Ecto neural progenitor cell (in vitro differentiated cells): Measurements from ENCODE around the gene LIN9.

Experiments used
- DNase-seq: peaks from one replicate; pipeline ENCODE4 v3.0.0-alpha.2; 2018; ENCODE audit warnings: low spot score

Gene LIN9

DNA sequence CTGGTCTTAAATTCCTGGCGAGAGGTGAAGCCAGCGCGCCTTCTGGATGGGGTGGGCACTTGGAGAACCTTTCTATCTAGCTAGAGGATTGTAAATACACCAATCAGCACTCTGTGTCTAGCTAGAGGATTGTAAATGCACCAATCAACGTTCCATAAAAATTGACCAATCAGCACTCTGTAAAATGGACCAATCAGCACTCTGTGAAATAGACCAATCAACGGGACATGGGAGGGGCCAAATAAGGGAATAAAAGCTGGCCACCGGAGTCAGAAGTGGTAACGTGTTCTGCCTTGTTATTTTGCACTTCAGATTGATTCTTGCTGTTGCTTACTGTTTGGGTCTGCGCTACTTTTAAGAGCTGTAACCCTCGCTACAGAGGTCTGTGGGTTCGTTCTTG lies 12.0 kb upstream of the LIN9 start:
- no peak for DNase-seq

DNA sequence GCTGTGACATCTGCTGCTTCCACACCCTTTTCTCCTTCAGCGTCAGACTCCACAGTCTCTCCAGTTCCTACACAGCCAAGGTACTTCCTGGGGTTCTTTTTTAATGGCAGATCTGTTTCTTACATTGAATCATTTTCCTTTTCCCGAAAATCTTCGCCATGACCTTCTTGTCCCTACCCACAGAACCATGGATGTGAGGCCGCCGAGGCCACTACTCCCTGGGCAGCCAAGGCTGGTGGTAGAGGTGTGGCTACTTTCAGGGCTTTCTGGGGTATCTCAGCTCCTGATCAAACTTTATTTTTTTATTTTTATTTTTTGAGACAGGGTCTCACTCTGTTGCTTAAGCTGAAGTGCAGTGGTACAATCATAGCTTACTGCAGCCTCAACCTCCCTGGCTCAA lies 9.5 kb upstream of the LIN9 start:
- DNase-seq: no peak

DNA sequence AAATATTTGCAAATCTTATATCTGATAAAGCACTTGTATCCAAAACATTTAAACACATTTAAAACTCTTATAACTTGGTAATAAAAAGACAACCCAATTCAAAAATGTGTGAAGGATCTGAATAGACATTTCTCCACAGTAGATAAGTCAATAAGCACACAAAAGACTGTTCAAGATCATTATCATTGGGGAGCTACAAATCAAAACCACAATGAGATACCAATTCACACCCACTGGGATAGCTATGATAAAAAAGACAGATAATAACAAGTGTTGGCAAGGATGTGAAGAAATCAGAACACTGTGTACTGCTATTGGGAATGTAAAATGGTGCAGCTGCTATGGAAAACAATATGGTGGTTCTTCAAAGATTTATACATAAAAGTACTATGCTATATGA lies 5.1 kb upstream of the LIN9 start:
- DNase-seq: no peak

DNA sequence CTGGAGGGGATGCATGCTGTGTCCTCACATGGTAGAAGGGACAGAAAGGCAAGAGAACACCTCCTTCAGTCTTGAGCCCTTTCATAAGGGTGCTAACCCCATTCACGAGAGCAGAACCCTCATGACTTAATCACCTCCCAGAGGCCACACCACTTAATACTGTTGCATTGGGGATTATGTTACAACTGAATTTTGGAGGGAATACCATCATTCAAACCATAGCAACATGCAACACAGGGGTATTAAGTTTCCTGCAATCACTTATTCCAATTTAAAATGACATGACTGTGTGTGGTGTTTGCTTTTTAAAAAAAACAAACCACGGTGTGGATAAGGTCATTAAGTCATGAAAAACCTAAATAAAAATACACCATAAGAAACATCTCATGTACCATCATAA lies 3.1 kb upstream of the LIN9 start:
- no peak for DNase-seq

DNA sequence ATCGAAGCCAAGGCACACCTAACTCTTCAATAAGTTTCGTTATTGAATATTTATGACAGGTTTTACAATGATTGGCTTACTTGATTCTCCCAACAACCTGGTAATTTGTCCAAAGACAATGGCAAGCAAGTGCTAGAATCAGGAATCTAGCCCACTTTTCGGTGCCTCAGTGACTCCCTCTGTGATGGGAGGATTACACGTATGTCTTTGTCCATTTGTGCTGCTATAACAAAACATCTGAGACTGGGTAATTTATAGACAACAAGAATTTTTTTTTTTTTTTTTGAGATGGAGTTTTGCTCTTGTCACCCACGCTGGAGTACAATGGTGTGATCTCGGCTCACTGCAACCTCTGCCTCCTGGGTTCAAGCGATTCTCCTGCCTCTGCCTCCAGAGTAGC lies 2.4 kb upstream of the LIN9 start:
- DNase-seq: no peak

DNA sequence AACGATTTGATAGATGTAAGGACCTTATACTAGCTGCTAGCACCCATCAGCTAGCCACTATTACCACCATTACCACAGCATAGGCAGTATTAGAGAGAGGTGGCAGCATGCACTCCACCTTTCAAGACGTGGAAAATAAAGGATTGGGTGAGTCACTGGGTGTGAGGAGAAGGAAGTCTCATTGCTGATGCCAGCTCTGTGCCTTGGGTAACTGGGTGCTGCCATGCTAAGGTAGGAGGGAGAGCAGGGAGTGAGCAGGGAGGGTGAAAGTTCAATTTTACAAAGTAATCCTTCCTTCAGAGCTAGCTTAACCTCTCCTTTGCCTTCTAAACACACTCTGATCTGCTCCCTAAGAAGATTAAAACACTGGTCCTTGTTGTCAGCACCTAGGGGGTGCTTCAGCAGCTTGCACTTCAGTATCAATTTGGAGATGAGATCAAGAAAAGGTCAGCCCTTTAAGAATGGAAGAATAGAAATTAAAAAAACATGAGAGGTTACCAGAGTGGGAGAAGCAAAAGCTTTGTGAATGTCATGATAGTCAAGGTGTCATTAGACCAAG lies 1.8 kb upstream of the LIN9 start:
- no peak for DNase-seq

DNA sequence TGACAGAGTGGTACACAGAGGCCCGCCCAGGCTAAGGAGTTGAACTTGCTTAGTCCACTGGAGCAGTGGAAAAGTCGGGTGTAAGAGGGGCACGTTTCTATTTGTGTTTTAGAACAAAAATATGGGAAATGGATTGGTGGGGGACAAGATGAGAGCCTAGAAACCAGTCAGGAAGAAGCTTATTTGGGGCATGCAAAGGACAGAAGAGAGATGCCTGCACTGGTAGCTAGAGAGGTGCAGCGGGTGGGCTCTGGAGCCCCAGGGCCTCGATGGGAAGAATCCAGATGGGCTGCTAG lies 1.2 kb upstream of the LIN9 start:
- DNase-seq: no peak

DNA sequence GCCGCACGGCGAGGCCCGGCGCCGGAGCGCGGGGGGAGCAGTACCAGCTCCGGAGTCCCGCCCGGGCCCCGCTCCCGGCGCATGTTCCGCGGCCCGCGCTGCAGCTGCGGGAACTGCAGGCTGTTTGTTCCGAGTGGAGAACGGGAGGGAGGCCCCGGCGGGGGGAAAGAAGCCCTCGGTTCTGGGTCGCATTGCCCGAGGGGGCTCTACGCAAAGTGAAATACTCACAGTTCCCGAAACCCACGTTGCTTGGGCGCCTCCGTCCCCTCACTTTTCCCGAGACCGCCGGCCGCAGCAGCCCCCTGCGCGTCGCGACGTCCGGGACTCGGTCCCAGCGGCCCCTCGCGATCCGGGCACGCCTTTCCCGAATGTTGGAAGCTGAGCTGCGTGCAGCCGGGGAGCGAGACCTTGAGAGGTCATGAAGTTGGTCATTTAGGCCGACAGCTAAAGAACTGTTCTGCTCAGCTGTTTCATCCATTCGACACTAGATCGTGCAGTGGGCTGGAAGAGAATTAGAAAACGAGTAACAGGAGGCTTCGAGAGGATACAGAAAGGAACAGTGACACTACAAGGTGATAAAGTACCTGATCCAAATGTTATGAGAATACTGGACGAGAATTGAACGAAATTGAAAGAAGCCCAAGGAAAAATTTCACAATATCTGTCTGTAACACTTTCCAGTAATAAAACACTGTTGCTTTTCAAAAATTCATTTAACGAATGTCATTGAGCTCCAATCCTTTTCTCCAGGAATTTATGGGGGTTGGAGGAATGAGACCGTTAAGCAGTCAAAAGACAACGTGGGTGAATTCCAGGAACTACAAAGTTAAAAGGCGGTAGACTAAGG lies 657 bp upstream of the LIN9 start:
- DNase-seq: no peak

DNA sequence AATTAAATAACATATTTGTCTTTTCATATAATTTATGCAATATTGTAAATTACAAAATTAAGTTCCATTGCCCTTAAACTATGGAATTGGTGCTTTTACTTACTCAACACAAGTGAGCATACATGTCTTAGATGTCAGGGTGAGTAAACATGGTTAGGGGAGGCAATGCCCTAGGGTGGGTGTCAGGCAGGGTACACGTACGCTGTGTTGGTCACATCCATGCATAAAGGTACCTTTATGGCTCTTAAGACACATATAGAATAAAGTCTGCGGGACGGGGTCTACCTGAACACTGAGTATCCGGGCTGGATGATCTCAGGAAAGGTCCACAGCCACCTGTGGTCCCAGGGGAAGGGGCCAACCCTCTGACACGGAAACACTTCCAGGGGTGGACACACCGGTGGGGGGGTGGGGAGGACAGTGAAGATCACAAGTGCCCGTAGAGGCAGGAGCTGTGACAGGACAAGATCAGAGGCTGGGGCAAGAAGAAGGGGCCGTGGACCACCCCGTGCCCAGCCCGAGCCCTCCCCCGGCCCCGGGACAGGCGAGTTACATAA lies 720 bp downstream of the LIN9 start:
- no peak for DNase-seq

DNA sequence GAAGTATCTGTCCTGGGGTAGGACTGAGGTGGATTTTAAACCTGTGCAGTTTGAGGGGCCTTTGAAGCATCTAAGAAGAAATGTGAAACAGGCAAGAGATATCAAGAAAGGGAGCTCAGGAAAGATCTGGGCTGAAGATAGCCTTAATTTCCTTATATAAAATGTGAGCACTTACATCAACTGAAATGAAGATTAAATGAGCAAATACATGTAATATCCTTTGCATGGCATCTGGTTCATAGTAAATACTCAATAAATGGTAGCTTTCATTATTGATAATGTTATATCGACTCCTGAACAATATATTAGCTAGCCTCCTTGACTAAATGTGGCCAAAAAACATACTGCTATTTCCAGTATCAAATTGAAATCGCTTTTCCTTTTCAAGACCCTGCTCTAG lies 2.5 kb downstream of the LIN9 start:
- DNase-seq: no peak

DNA sequence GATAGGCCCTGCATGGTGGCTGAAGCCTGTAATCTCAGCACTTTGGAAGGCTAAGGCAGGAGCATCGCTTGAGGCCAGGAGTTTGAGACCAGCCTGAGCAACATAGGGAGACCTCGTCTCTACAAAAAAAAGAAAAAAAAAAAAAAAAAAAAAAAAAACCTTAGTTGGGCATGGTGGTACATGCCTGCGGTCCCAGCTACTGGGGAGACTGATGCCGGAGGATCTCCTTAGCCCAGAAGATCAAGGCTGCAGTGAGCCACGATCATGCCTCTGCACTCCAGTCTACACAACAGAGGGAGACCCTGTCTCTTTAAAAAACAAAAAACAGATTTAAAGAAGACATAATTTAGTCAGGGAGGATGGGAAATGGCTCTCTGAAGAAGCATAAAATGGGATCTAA lies 3.8 kb downstream of the LIN9 start:
- no peak for DNase-seq

DNA sequence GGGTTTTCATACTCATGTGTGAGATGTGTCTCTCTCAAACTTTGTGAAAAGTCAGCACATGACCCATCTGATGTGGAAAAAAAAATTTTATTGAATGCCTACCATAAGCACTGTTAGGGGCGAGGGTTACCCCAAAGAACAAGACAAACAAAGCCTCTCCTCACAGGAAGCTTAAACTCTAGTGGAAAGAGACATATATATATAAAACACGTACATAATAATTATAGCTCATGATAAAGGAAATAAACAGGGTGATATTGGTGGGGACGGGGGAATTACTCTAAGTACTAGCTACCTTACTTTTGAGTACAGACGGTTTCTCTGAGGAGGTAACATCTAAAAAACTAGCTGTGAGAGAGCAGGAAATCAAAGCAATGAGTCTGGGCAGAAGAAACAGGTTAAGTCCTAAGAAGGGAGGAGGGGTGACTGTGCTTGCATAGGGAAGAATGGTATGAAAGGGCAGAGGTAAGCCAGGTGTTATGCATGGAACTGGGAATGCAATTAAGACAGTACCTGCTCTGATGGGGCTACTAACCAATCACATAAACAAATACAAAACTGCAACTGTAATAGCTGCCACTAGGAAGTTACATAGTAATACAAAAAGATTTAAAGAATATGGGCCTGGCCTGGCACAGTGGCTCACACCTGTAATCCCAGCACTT lies 4.5 kb downstream of the LIN9 start:
- DNase-seq: no peak

DNA sequence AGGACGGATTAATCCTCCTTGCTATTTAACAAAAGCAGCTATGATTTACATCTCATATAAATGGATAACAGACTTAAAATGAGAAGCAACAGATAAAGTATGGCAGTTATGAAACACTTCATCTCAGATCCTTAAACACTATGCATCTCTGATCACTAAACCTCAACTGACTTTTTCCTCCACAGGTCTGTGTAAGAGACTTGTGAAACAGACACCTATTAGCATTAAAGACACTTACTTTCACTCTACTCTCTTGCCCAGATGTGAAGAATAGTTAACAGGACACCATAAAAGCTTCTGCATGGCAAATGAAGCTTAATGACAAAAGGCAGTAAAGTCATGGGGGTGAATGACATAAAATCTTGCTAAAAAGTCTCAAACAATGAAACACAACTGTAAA lies 6.2 kb downstream of the LIN9 start:
- no peak for DNase-seq

DNA sequence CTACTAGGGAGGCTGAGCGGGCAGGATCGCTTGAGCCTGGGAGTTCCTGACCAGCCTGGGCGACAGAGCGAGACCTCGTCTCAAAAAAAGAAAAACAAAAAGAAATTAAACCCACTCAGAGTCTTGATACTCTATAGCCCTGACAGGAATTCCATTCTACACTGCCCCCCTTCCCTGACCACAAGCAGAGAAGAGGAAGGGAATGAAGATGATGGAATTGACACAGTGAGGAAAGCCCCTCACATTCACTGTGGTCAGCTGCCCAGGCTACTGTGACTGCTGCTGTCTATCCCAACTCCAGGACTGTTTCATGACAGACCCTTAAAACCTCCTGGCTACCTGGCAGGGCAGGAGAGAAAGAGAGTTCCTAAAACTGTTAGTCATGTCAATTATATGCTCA lies 12.1 kb downstream of the LIN9 start:
- no peak for DNase-seq

DNA sequence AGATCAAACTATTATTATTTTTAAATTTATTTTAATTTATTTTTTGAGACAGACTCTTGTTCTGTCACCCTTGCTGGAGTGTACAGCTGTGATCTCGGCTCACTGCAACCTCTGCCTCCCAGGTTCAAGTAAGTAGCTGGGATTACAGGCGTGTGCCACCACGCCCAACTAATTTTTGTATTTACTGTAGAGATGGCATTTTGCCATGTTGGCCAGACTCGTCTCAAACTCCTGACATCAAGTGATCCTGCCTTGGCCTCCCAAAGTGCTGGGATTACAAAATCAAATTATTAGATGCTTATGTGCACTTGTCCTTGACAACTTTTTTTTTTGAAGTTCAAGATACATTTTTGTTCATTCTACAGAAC lies 15.4 kb downstream of the LIN9 start:
- DNase-seq: no peak

DNA sequence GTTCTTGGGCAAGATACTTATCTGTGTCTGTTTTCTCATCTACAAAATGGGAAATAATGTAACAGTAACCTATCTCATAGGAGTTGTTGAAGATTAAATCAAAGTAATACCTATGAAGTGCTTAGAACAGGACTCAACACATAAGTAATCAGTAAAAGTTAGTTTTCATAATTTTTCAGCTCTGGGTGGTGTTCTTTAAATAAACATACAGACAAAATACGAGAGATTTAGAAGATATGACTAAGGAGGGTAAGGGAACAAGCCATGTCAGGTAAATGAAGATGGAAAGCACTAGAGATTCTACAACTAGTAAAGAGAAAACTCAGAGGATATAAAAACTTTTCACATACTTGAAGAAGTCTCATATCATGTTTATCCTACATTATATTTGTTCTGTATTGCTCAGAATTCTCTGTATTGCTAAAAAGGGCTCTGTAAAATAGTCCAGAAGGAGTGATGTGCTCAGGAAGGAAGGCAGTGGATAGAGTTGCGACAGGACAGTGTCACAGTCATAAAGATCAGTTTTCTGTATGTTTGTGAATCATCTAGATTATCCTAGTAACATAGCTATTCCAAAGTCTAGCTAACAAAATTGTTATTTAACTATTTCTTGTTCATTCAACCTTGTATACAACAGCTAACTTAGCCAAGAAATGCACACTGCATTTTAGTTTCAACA lies 16.0 kb downstream of the LIN9 start:
- DNase-seq: no peak

DNA sequence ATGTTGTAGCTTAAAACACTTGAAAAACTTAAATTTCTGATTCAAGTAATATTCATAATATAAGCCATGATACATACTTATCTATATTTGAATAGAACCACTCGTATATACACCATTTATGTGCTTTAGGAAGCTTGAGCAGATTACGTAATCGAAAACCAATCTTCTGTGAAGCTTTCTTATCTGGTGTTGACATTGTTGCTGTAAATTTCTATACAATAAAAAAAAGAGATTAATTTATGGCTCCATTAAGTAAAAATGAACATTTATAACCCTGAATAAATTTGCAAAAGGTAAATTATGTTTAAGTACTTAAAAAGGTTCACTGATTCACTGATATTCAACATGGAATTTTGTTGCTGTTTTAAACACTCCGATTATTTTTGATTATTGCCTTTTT lies 21.4 kb downstream of the LIN9 start:
- DNase-seq: no peak

DNA sequence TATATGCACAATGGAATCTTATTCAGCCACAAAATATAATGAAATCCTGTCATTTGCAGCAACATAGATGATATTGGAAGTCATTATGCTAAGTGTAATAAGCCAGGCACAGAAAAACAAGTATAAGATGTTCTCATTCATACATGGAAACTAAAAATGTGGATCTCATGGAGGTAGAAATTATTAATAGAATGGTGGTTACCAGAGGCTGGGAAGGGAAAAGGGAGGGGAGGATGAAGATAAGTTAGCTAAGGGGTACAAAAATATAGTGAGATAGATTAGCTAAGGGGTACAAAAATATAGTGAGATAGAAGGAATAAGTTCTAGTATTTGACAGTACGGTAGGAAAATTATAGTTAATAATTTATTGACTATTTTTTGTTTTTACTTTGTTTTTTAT lies 27.9 kb downstream of the LIN9 start:
- no peak for DNase-seq

DNA sequence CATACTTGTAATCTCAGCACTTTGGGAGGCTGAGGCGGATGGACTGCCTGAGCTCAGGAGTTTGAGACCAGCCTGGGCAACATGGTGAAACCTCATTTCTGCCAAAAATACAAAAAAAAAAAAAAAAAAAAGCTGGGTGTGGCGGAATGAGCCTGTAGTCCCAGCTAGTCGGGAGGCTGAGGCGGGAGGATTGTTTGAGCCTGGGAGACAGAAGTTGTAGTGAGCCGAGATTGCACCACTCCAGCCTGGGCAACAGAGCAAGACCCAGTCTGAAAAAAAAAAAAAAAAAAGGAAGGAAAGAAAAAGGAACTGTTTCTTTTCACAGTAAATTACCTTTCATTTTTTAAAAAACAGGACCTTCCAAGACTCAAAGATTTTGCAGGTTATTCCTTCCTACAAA lies 29.5 kb downstream of the LIN9 start:
- DNase-seq: no peak

DNA sequence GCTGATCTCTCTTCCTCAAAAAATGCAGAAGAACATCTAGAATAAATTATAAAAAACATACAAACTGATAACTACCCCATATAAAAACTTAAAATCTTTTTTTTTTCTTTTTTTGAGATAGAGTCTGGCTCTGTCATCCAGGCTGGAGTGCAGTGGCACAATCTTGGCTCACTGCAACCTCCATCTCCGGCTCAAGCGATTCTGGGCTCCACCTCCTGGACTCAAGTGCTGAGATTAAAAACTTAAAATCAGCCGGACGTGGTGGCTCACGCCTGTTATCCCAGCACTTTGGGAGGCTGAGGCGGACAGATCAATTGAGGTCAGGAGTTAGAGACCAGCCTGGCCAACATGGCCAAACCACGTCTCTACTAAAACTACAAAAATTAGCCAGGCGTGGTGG lies 31.1 kb downstream of the LIN9 start:
- DNase-seq: no peak

DNA sequence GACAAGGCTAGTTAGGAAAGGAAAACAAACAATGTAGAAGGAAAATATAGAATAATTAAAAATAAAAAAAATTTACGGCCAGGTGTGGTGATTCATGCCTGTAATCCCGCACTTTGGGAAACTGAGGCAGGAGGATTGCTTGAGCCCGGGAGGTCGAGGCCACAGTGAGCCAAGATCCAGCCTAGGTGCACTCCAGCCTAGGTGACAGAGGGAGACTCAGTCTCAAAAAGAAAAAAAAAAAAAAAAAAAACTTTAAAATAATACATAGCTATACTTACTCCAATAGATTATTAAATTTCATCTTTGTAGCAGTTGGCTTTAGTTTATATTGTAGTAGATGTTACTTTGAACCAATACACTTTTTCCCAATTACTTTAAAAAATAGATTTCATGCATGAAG lies 32.0 kb downstream of the LIN9 start:
- DNase-seq: no peak

DNA sequence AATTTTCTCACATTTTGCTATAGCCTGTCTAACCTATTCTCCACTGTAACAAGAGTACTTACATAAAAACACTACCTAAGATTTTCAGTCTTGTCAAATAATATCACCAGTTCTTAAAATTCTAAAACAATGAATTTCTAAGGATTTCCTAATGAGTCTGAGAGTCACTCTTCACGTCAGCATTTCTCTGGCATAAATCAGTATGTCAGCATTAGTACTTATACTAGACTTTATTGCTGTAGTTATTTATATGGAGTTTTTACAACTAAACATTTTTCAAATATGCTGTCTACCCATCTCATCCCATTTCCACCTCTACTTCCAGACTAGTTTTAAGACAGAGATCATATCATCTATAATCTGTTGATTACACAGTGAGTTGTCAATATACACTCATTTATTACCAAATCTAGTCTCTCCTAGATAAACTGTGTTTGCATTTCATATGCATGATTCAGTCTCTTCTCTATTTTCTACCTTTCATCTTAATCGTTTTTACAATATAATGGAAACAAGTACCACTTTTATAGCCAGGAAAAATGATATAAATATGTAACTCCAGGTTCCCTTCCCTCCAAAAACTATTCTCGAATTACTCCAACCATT lies 32.8 kb downstream of the LIN9 start:
- DNase-seq: no peak

DNA sequence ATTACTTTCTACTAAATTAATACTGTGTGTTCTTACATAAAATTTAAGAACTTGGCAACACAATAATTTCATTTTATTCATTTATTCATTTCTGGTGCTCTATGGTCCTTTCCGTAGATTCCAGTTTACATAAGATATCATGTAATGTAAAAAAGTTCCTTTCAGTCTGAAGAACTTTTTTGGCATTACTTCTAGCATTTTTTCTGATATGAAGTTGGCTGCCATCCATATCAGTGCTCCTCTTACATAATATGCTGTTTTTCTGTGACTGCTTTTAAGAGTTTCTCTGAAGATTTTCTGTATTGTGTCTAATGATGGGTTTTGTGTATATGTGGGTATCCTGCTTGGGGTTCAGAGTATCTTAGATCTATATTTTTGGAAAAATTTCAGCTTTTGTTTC lies 34.8 kb downstream of the LIN9 start:
- no peak for DNase-seq
